A549 treated with DMSO at 1 μM for 4 hours (cell line): ENCODE data around the gene CEP162. TPM values are rescaled to one million over a fixed set of nuclear protein-coding genes. Genes with fewer than 3 reads are reported as not detected.

Experiments used
- total RNA-seq: library from RNA; stranded (reverse); fragments of 200-300 nt; extraction: Qiagen RNA extraction; gene quantifications from 5 replicates; pipeline ENCODE4 v1.2.3, GENCODE V29; 2022; ENCODE audit warnings: low read depth

The CEP162 gene, protein sequence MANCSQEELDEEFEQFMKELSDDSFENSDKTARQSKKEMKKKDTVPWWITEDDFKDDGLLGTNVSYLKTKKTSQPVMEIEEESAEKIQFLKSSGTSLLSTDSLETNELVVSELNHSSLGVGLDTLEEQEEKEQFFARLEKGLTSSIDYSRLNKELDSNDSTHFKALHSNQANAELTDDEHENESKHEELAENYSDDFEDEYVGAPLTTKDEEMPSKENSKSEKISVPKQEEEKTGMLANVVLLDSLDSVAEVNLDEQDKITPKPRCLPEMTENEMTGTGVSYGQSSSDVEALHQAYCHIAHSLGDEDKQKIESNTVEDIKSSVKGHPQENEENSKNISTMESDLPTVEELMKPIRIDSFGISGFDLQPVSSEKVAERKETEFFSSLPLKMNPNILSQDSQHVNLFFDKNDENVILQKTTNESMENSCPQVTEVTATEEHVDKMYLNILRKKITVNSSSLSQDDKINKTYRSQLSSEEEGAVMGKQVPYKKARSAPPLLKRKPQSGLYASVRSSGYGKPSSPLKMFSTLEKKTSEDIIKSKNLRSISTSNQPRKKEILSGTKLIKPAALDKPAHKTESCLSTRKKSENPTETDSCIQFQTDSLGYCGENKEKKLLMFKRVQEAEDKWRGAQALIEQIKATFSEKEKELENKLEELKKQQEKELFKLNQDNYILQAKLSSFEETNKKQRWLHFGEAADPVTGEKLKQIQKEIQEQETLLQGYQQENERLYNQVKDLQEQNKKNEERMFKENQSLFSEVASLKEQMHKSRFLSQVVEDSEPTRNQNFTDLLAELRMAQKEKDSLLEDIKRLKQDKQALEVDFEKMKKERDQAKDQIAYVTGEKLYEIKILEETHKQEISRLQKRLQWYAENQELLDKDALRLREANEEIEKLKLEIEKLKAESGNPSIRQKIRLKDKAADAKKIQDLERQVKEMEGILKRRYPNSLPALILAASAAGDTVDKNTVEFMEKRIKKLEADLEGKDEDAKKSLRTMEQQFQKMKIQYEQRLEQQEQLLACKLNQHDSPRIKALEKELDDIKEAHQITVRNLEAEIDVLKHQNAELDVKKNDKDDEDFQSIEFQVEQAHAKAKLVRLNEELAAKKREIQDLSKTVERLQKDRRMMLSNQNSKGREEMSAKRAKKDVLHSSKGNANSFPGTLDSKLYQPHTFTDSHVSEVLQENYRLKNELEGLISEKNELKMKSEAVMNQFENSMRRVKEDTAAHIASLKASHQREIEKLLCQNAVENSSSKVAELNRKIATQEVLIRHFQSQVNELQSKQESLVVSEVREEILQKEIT (N-terminal part only)
- total RNA-seq = 1.5 to 2.2 TPM (median 2.0 TPM) in 5 replicates

DNA sequence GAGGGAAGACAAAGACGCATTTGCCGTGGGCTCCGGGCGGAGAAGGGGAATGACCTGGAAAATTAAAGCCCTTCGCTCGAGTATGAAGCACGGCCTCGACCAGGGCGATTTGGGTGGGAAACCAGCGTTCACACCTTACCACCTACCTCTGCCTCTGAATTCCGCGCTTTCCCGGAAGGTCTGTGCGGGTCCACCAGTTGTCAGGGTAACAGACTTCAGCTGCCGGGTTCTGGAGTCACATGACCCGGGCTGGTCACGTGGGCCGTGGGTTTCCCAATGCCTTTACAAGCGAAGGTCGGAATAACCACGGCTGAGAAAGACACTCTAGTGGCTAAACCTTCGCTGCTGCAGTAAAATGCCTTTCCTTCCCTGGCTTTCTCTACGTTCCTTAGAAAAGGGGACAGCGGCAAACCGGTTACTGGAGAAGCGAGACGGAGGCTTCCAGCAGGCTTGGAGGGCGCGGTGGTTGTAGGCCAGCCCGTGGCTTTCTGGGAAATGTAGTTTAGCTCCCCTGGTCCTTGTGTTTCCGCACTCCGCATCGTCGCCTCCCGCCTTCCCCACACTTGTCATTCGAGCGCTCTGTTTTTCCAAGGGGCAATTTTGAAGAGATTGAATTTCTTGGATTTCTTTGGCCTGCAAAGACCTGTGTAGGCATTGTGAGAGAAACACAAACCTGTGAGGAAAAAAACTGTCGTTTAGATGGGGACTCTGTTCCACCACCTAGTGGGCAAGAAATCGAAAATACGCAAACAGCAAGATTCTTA is at the start of gene CEP162:
CEP162 (minus strand) TSS at position 210 of the 764 bp plus-strand sequence. CDS start 1,250 bp downstream, outside the sequence.

Other genes starting within 250 kb of the CEP162 start
- gene MRAP2, start 193.9 kb downstream of the CEP162 start, total RNA-seq = 0.96 to 1.5 TPM (median 1.3 TPM) in 5 replicates